ENCODE results near the gene ERC2. TPM values are rescaled to one million over a fixed set of nuclear protein-coding genes. Genes with fewer than 3 reads are reported as not detected.

Gene ERC2
- total RNA-seq, 1 donor from 2014 or later = under 0.01 TPM

GRCh38 chr3:56314842-56315241 lies 153.4 kb downstream of the ERC2 start:
- FAIRE-seq = no peak
- TF ChIP-seq CTCF (IDR thresholded peaks at IDR 0.05; ENCODE audit: insufficient read depth, low read length, severe bottlenecking) = no peak
- H3K4me3 ChIP-seq (ENCODE audit: low read depth, low read length) = no peak overlapping the region
- DNase-seq (ENCODE audit: low read depth) = peak; percentile 43
- no peaks in the 10 kb centered on the region for H3K36me3 ChIP-seq (ENCODE audit: control insufficient read depth, insufficient read depth, low read length)
- no peaks in the 10 kb centered on the region for H3K27me3 ChIP-seq (ENCODE audit: control insufficient read depth, insufficient read depth, low read length)

GRCh38 chr3:56309465-56309864 lies 158.8 kb downstream of the ERC2 start:
- no peaks in the 10 kb centered on the region for H3K27me3 ChIP-seq (ENCODE audit: control insufficient read depth, insufficient read depth, low read length)
- TF ChIP-seq CTCF (IDR thresholded peaks at IDR 0.05; ENCODE audit: insufficient read depth, low read length, severe bottlenecking) = no peak
- DNase-seq (ENCODE audit: low read depth) (no peak), FAIRE-seq (no peak)
- no peaks in the 10 kb centered on the region for H3K36me3 ChIP-seq (ENCODE audit: control insufficient read depth, insufficient read depth, low read length)
- H3K4me3 ChIP-seq (ENCODE audit: low read depth, low read length) = no peak overlapping the region

GRCh38 chr3:56308471-56308870 lies 159.8 kb downstream of the ERC2 start:
- Histone ChIP-seq H3K27me3 (ENCODE audit: control insufficient read depth, insufficient read depth, low read length) (no peaks in the 10 kb centered on the region), H3K4me3 (ENCODE audit: low read depth, low read length) (no peak overlapping the region), H3K36me3 (ENCODE audit: control insufficient read depth, insufficient read depth, low read length) (no peaks in the 10 kb centered on the region)
- no peak for TF ChIP-seq CTCF (IDR thresholded peaks at IDR 0.05; ENCODE audit: insufficient read depth, low read length, severe bottlenecking)
- FAIRE-seq (no peak), DNase-seq (ENCODE audit: low read depth) (no peak)

GRCh38 chr3:56304069-56304468 lies 164.2 kb downstream of the ERC2 start:
- DNase-seq (ENCODE audit: low read depth) (no peak), FAIRE-seq (no peak)
- Histone ChIP-seq H3K36me3 (ENCODE audit: control insufficient read depth, insufficient read depth, low read length) (no peaks in the 10 kb centered on the region), H3K4me3 (ENCODE audit: low read depth, low read length) (no peak overlapping the region), H3K27me3 (ENCODE audit: control insufficient read depth, insufficient read depth, low read length) (no peaks in the 10 kb centered on the region)
- no peak for TF ChIP-seq CTCF (IDR thresholded peaks at IDR 0.05; ENCODE audit: insufficient read depth, low read length, severe bottlenecking)

GRCh38 chr3:56303487-56303886 lies 164.8 kb downstream of the ERC2 start:
- DNase-seq (ENCODE audit: low read depth) = peak; percentile 32
- no peak overlapping the region for H3K4me3 ChIP-seq (ENCODE audit: low read depth, low read length)

More at GRCh38 chr3:56303487-56303886, 164.8 kb downstream of the ERC2 start:
- Histone ChIP-seq H3K36me3 (ENCODE audit: control insufficient read depth, insufficient read depth, low read length) (no peaks in the 10 kb centered on the region), H3K27me3 (ENCODE audit: control insufficient read depth, insufficient read depth, low read length) (no peaks in the 10 kb centered on the region)
- FAIRE-seq = no peak
- peak; percentile 39 for TF ChIP-seq CTCF (IDR thresholded peaks at IDR 0.05; ENCODE audit: insufficient read depth, low read length, severe bottlenecking)
